ENCODE results near the gene TAS2R40. TPM values are rescaled to one million over a fixed set of nuclear protein-coding genes. Genes with fewer than 3 reads are reported as not detected.

The TAS2R40 gene
- polyA plus RNA-seq, 2 of the 4 experiments (the other 2 are of a cell fraction), result not detected

- no peak for DNase-seq (ENCODE audit: low read depth in 1 of 2, low spot score in 1 of 2)
- Histone ChIP-seq H3K4me1 (no peaks in the 10 kb centered on the region), H3K4me2 (no peak overlapping the region), H3K27ac (no peak overlapping the region), H3K9me3 (peaks cover 9% of the 10 kb centered on the region), H3K4me3 (no peak overlapping the region)
- WGBS (ENCODE audit: missing lambda C conversion rate), result 91% methylated on average over 2 of the region's 2 CpGs
- CTCF ChIA-PET, result no interaction called here
- TF ChIP-seq, protein P1, sequence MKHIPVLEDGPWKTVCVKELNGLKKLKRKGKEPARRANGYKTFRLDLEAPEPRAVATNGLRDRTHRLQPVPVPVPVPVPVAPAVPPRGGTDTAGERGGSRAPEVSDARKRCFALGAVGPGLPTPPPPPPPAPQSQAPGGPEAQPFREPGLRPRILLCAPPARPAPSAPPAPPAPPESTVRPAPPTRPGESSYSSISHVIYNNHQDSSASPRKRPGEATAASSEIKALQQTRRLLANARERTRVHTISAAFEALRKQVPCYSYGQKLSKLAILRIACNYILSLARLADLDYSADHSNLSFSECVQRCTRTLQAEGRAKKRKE (CRISPR knock-in tag; IDR thresholded peaks at IDR 0.05; ENCODE audit: low read depth), result no peak
- TF ChIP-seq ZSCAN20 (CRISPR knock-in tag; IDR thresholded peaks at IDR 0.05), result no peak
- TF ChIP-seq NPAS2 (CRISPR knock-in tag; IDR thresholded peaks at IDR 0.05; ENCODE audit: borderline replicate concordance), result no peak
- TF ChIP-seq FOSB (CRISPR knock-in tag; IDR thresholded peaks at IDR 0.05), result no peak
- no peak for FAIRE-seq
- no peak for ATAC-seq
- POLR2A ChIA-PET, result no interaction called here
Measured at GRCh38 chr7:143233816-143234532, 12.1 kb downstream of the TAS2R40 start.

DNA sequence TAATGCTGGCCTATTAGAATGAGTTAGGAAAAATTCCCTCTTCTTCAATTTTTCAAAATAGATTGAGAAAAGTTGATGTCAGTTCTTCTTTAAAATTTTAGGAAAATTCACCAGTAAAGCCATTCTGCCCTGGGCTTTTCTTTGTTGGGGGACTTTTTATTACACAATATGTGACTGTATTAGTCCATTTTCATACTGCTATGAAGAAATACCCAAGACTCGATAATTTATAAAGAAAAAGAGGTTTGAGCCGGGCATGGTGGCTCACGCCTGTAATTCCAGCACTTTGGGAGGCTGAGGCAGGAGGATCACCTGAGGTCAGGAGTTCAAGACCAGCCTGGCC is 12.7 kb downstream of the TAS2R40 start:
- POLR2A ChIA-PET, result no interaction called here

More for the DNA sequence above, 12.7 kb downstream of the TAS2R40 start:
- H3K4me3 ChIP-seq, result no peak overlapping the region
- WGBS (ENCODE audit: missing lambda C conversion rate), result 3% methylated on average over 3 of the region's 3 CpGs
- no peak overlapping the region for H3K27ac ChIP-seq
- CTCF ChIA-PET, result no interaction called here
- FAIRE-seq, result no peak
- TF ChIP-seq CEBPB (IDR thresholded peaks at IDR 0.05), result no peak
- no peak for TF ChIP-seq HEYL (CRISPR knock-in tag; IDR thresholded peaks at IDR 0.05)
- TF ChIP-seq NR3C1 (IDR thresholded peaks at IDR 0.05), result no peak
- no peak for TF ChIP-seq NPAS2 (CRISPR knock-in tag; IDR thresholded peaks at IDR 0.05; ENCODE audit: borderline replicate concordance)
- TF ChIP-seq CHD2 (IDR thresholded peaks at IDR 0.05; ENCODE audit: low read length, partially characterized antibody), result no peak
- no peak for TF ChIP-seq RNF2 (IDR thresholded peaks at IDR 0.05; ENCODE audit: borderline replicate concordance, low read depth)
- no peak for TF ChIP-seq MAX (IDR thresholded peaks at IDR 0.05)
- no peak for TF ChIP-seq REST (IDR thresholded peaks at IDR 0.05)
- no peak for TF ChIP-seq MAFK (IDR thresholded peaks at IDR 0.05; ENCODE audit: partially characterized antibody)
- TF ChIP-seq TFCP2L1 (CRISPR knock-in tag; IDR thresholded peaks at IDR 0.05), result no peak
- TF ChIP-seq CTCF (IDR thresholded peaks at IDR 0.05), result no peak
- no peak for TF ChIP-seq SREBF2 (IDR thresholded peaks at IDR 0.05)
- TF ChIP-seq ZFP36 (IDR thresholded peaks at IDR 0.05; ENCODE audit: borderline replicate concordance, partially characterized antibody), result no peak
- no peak for TF ChIP-seq CBX8 (IDR thresholded peaks at IDR 0.05)
- no peak for TF ChIP-seq POLR2AphosphoS2 (conservative IDR thresholded peaks at IDR 0.05; ENCODE audit: low read length)
- ATAC-seq, result no peak
- no peak for DNase-seq (ENCODE audit: low read depth in 1 of 2, low spot score in 1 of 2)
- H3K4me2 ChIP-seq, result no peak overlapping the region
- H3K9me3 ChIP-seq, result peaks cover 9% of the 10 kb centered on the region
- no peaks in the 10 kb centered on the region for H3K4me1 ChIP-seq

Data from A549 (cell line).